GM15510 (cell line): ENCODE results near the gene MAST3.

Experiments used
- POLR2A ChIP-seq: IDR thresholded peaks from 3 replicates; pipeline ENCODE4 v1.6.1; 2011; ENCODE audit warnings: borderline replicate concordance; ENCODE audit not compliant: insufficient read length; ENCODE audit errors: extremely low read depth

Gene MAST3

GRCh38 chr19:18119717-18120105 lies 22.1 kb downstream of the MAST3 start:
- TF ChIP-seq POLR2A, result no peak

GRCh38 chr19:18120127-18120526 lies 22.5 kb downstream of the MAST3 start:
- TF ChIP-seq POLR2A, result no peak

GRCh38 chr19:18121166-18121565 lies 23.6 kb downstream of the MAST3 start:
- TF ChIP-seq POLR2A, result no peak

GRCh38 chr19:18122424-18122823 lies 24.8 kb downstream of the MAST3 start:
- no peak for TF ChIP-seq POLR2A

- no peak for TF ChIP-seq POLR2A
Observed at GRCh38 chr19:18122860-18123795, 25.6 kb downstream of the MAST3 start.

- no peak for TF ChIP-seq POLR2A
Observed at GRCh38 chr19:18123819-18124218, 26.2 kb downstream of the MAST3 start.

GRCh38 chr19:18126097-18126496 lies 28.5 kb downstream of the MAST3 start:
- TF ChIP-seq POLR2A, result no peak

- no peak for TF ChIP-seq POLR2A
Observed at GRCh38 chr19:18128044-18128443, 30.5 kb downstream of the MAST3 start.

- TF ChIP-seq POLR2A, result no peak
Observed at GRCh38 chr19:18128805-18129204, 31.2 kb downstream of the MAST3 start.

GRCh38 chr19:18130523-18131242 lies 33.1 kb downstream of the MAST3 start:
- TF ChIP-seq POLR2A, result no peak

- no peak for TF ChIP-seq POLR2A
Observed at GRCh38 chr19:18131841-18132596, 34.4 kb downstream of the MAST3 start.

- no peak for TF ChIP-seq POLR2A
Observed at GRCh38 chr19:18135712-18136584, 38.4 kb downstream of the MAST3 start.

GRCh38 chr19:18137242-18137641 lies 39.7 kb downstream of the MAST3 start:
- TF ChIP-seq POLR2A, result no peak
